ENCODE data around the gene NEB. TPM values are rescaled to one million over a fixed set of nuclear protein-coding genes. Genes with fewer than 3 reads are reported as not detected.

Gene NEB
- total RNA-seq, 1 experiment from 2014 or later: 0.11 TPM

- ATAC-seq (no peak), DNase-seq (peak; percentile 54)
- Histone ChIP-seq H3F3A (ENCODE audit: low read length, unreplicated experiment) (no peaks in the 10 kb centered on the region), H4K20me1 (ENCODE audit: low read length) (no peaks in the 10 kb centered on the region), H3K9ac (ENCODE audit: low read length) (no peak overlapping the region), H3K4me3 (ENCODE audit: low read length) (no peak overlapping the region), H3K36me3 (ENCODE audit: low read depth, low read length) (peaks cover 74% of the 10 kb centered on the region), H3K9me2 (replicated peaks; ENCODE audit: low read length) (no peaks in the 10 kb centered on the region), H2AFZ (ENCODE audit: low read length) (no peak overlapping the region), H3K27me3 (ENCODE audit: low read length) (no peaks in the 10 kb centered on the region), H3K4me1 (ENCODE audit: insufficient read depth, low read length) (0 out of 2 replicates have a peak, but pooled peaks cover 3% of the 10 kb centered on the region), H3K4me2 (ENCODE audit: low read length) (no peak overlapping the region), H3K9me3 (ENCODE audit: low read length) (no peaks in the 10 kb centered on the region), H3K79me2 (ENCODE audit: low read length) (no peaks in the 10 kb centered on the region), H3K27ac (ENCODE audit: low read length) (no peak overlapping the region)
- no peak for TF ChIP-seq EZH2 (IDR thresholded peaks at IDR 0.05; ENCODE audit: low read length, unreplicated experiment)
- TF ChIP-seq EZH2phosphoT487 (IDR thresholded peaks at IDR 0.05; ENCODE audit: borderline replicate concordance, low read length): no peak
- TF ChIP-seq CTCF (conservative IDR thresholded peaks at IDR 0.05; ENCODE audit: low read depth, low read length): no peak
- CTCF ChIA-PET: no interaction called here
- BruUV-seq (replicated peaks): no TSS peak
- intact Hi-C loops (cut with micrococcal nuclease): no loop called here
- POLR2A ChIA-PET (ENCODE audit: unreplicated experiment): interaction anchor here (0.6 kb wide), 1 partner anchor 458 kb away, joined by 3 read pairs; no protein-coding TSS in a partner anchor
These were observed 256.3 kb downstream of the NEB start for GRCh38 chr2:151478011-151478410.

GRCh38 chr2:151476287-151476686 is 258.0 kb downstream of the NEB start:
- H3K9me2 ChIP-seq (replicated peaks; ENCODE audit: low read length): no peaks in the 10 kb centered on the region
- H3K4me2 ChIP-seq (ENCODE audit: low read length): no peak overlapping the region
- no TSS peak for BruUV-seq (replicated peaks)
- DNase-seq: no peak
- no peak overlapping the region for H3K4me3 ChIP-seq (ENCODE audit: low read length)
- H3K27me3 ChIP-seq (ENCODE audit: low read length): no peaks in the 10 kb centered on the region
- no peak for ATAC-seq
- POLR2A ChIA-PET (ENCODE audit: unreplicated experiment): no interaction called here
- 0 out of 2 replicates have a peak, but pooled peaks cover 3% of the 10 kb centered on the region for H3K4me1 ChIP-seq (ENCODE audit: insufficient read depth, low read length)
- H3K9me3 ChIP-seq (ENCODE audit: low read length): no peaks in the 10 kb centered on the region
- H3K79me2 ChIP-seq (ENCODE audit: low read length): no peaks in the 10 kb centered on the region
- H2AFZ ChIP-seq (ENCODE audit: low read length): no peak overlapping the region
- no peak overlapping the region for H3K9ac ChIP-seq (ENCODE audit: low read length)
- CTCF ChIA-PET: no interaction called here
- H3K36me3 ChIP-seq (ENCODE audit: low read depth, low read length): peaks cover 63% of the 10 kb centered on the region
- no peaks in the 10 kb centered on the region for H3F3A ChIP-seq (ENCODE audit: low read length, unreplicated experiment)
- H3K27ac ChIP-seq (ENCODE audit: low read length): no peak overlapping the region
- H4K20me1 ChIP-seq (ENCODE audit: low read length): no peaks in the 10 kb centered on the region
- TF ChIP-seq EZH2phosphoT487 (IDR thresholded peaks at IDR 0.05; ENCODE audit: borderline replicate concordance, low read length) (no peak), EZH2 (IDR thresholded peaks at IDR 0.05; ENCODE audit: low read length, unreplicated experiment) (no peak), CTCF (conservative IDR thresholded peaks at IDR 0.05; ENCODE audit: low read depth, low read length) (no peak)
- intact Hi-C loops (cut with micrococcal nuclease): no loop called here

- POLR2A ChIA-PET (ENCODE audit: unreplicated experiment): no interaction called here
- Histone ChIP-seq H3K4me1 (ENCODE audit: insufficient read depth, low read length) (0 out of 2 replicates have a peak, but pooled peaks cover 3% of the 10 kb centered on the region), H3K9ac (ENCODE audit: low read length) (no peak overlapping the region), H3K9me3 (ENCODE audit: low read length) (no peaks in the 10 kb centered on the region), H3K9me2 (replicated peaks; ENCODE audit: low read length) (no peaks in the 10 kb centered on the region), H3K36me3 (ENCODE audit: low read depth, low read length) (peaks cover 63% of the 10 kb centered on the region), H3F3A (ENCODE audit: low read length, unreplicated experiment) (no peaks in the 10 kb centered on the region), H3K79me2 (ENCODE audit: low read length) (no peaks in the 10 kb centered on the region), H3K4me2 (ENCODE audit: low read length) (no peak overlapping the region), H3K27ac (ENCODE audit: low read length) (no peak overlapping the region), H3K27me3 (ENCODE audit: low read length) (no peaks in the 10 kb centered on the region), H2AFZ (ENCODE audit: low read length) (no peak overlapping the region), H3K4me3 (ENCODE audit: low read length) (no peak overlapping the region), H4K20me1 (ENCODE audit: low read length) (no peaks in the 10 kb centered on the region)
- DNase-seq (no peak), ATAC-seq (no peak)
- TF ChIP-seq CTCF (conservative IDR thresholded peaks at IDR 0.05; ENCODE audit: low read depth, low read length) (no peak), EZH2phosphoT487 (IDR thresholded peaks at IDR 0.05; ENCODE audit: borderline replicate concordance, low read length) (no peak), EZH2 (IDR thresholded peaks at IDR 0.05; ENCODE audit: low read length, unreplicated experiment) (no peak)
- intact Hi-C loops (cut with micrococcal nuclease): no loop called here
- no TSS peak for BruUV-seq (replicated peaks)
- CTCF ChIA-PET: no interaction called here
These were observed 259.2 kb downstream of the NEB start for GRCh38 chr2:151475071-151475470.
